OCI-LY1 (cell line): ENCODE data around the gene CACNG5.

Experiments used
- H2AFZ ChIP-seq: fragments of 200-600 bp; sonication (generic), shearing (Covaris generic); 2 replicates; pipeline ENCODE4 v1.6.0; 2014; ENCODE audit warnings: antibody characterized with exemption, mild to moderate bottlenecking, low read length
- H3F3A ChIP-seq: fragments of 200-600 bp; sonication (generic), shearing (Covaris generic); 2 replicates; pipeline ENCODE4 v1.6.0; 2014; ENCODE audit warnings: mild to moderate bottlenecking, antibody characterized with exemption, low read length, moderate library complexity; ENCODE audit not compliant: insufficient read depth
- H3K27ac ChIP-seq: fragments of 200-600 bp; sonication (generic); 2 replicates; pipeline ENCODE4 v1.5.1; 2014; ENCODE audit warnings: low read length, mixed run types, mild to moderate bottlenecking, low read depth; ENCODE audit not compliant: poor library complexity, severe bottlenecking
- H3K27me3 ChIP-seq: fragments of 200-600 bp; sonication (generic); 2 replicates; pipeline ENCODE4 v1.6.0; 2014; ENCODE audit warnings: antibody characterized with exemption, mild to moderate bottlenecking, low read length, moderate library complexity; ENCODE audit not compliant: insufficient read depth
- H3K36me3 ChIP-seq: fragments of 200-600 bp; sonication (generic); 2 replicates; pipeline ENCODE4 v1.6.1; 2014; ENCODE audit warnings: mild to moderate bottlenecking, antibody characterized with exemption, low read length, moderate library complexity, mixed read lengths; ENCODE audit not compliant: insufficient read depth
- H3K4me1 ChIP-seq: fragments of 200-600 bp; sonication (generic); 2 replicates; pipeline ENCODE4 v1.5.1; 2014; ENCODE audit warnings: mild to moderate bottlenecking, low read length, moderate library complexity; ENCODE audit not compliant: insufficient read depth, severe bottlenecking
- H3K4me2 ChIP-seq: fragments of 200-600 bp; sonication (generic), shearing (Covaris generic); 2 replicates; pipeline ENCODE4 v1.6.1; 2014; ENCODE audit warnings: low read length
- H3K4me3 ChIP-seq: fragments of 200-600 bp; sonication (generic); 2 replicates; pipeline ENCODE4 v1.5.1; 2014; ENCODE audit warnings: low read length, low read depth, mild to moderate bottlenecking, mixed read lengths; ENCODE audit not compliant: poor library complexity, severe bottlenecking
- H3K79me2 ChIP-seq: fragments of 200-600 bp; shearing (Covaris generic); 2 replicates; pipeline ENCODE4 v1.6.1; 2016; ENCODE audit warnings: mixed run types, low read length, mixed read lengths; ENCODE audit not compliant: insufficient read depth
- H3K9ac ChIP-seq: fragments of 200-600 bp; sonication (generic), shearing (Covaris generic); 2 replicates; pipeline ENCODE4 v1.6.1; 2014; ENCODE audit warnings: mild to moderate bottlenecking, low read length, mixed read lengths
- H3K9me2 ChIP-seq: fragments of 200-600 bp; sonication (generic), shearing (Covaris generic); 2 replicates; pipeline ENCODE4 v1.6.1; 2014; ENCODE audit warnings: low read depth, mild to moderate bottlenecking, low read length, mixed read lengths
- H3K9me3 ChIP-seq: fragments of 200-600 bp; shearing (Covaris generic); 2 replicates; pipeline ENCODE4 v1.6.1; 2014; ENCODE audit warnings: low read length, mixed read lengths
- H4K20me1 ChIP-seq: fragments of 200-600 bp; sonication (generic), shearing (Covaris generic); 2 replicates; pipeline ENCODE4 v1.6.0; 2016; ENCODE audit warnings: mild to moderate bottlenecking, low read length; ENCODE audit not compliant: insufficient read depth
- EZH2 ChIP-seq: fragments of 200-600 bp; sonication (generic), shearing (Covaris generic); IDR thresholded peaks from 2 replicates; pipeline ENCODE4 v1.8.0; 2017; ENCODE audit warnings: borderline replicate concordance, mixed run types, mild to moderate bottlenecking, antibody characterized with exemption, low read length, moderate library complexity, mixed read lengths
- TF ChIP-seq, protein P1 (sequence below): fragments of 200-600 bp; sonication (generic), shearing (Covaris generic); IDR thresholded peaks from 2 replicates; pipeline ENCODE4 v1.5.1; 2017; ENCODE audit warnings: mild to moderate bottlenecking, antibody characterized with exemption, low read length, moderate library complexity, mixed read lengths

CACNG5 gene

DNA sequence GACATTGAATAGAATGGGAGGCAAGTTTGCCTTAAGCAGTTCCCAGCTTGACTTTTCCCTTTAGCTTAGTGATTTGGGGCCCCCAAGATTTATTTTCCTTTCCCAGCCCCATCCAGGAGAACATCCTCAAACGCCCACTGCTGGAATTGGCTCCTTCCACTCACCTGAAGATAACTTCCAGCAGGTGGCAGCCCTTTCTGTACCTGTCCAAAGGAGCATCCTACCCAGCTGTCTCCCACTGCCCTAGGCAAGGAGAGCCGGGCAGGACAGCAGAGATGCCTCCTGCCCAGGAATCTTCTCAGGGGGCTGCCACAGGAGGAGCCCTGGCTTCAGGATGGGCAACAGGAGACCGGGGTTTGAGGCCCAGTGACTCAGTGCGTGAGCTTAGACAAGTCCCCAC, 6.4 kb downstream of the CACNG5 start:
- Histone ChIP-seq H3K27me3 (no peaks in the 10 kb centered on the region; the same call in 1 of the 2 replicates), H3K79me2 (no peaks in the 10 kb centered on the region), H3K9me3 (peaks cover 3% of the 10 kb centered on the region), H2AFZ (no peak overlapping the region), H3K9ac (no peak overlapping the region), H4K20me1 (no peaks in the 10 kb centered on the region), H3K9me2 (no peaks in the 10 kb centered on the region), H3K36me3 (no peaks in the 10 kb centered on the region), H3K4me3 (no peak overlapping the region), H3K27ac (no peak overlapping the region), H3K4me1 (no peaks in the 10 kb centered on the region), H3F3A (no peaks in the 10 kb centered on the region), H3K4me2 (no peak overlapping the region)
- TF ChIP-seq EZH2 = no peak
- TF ChIP-seq, protein P1, sequence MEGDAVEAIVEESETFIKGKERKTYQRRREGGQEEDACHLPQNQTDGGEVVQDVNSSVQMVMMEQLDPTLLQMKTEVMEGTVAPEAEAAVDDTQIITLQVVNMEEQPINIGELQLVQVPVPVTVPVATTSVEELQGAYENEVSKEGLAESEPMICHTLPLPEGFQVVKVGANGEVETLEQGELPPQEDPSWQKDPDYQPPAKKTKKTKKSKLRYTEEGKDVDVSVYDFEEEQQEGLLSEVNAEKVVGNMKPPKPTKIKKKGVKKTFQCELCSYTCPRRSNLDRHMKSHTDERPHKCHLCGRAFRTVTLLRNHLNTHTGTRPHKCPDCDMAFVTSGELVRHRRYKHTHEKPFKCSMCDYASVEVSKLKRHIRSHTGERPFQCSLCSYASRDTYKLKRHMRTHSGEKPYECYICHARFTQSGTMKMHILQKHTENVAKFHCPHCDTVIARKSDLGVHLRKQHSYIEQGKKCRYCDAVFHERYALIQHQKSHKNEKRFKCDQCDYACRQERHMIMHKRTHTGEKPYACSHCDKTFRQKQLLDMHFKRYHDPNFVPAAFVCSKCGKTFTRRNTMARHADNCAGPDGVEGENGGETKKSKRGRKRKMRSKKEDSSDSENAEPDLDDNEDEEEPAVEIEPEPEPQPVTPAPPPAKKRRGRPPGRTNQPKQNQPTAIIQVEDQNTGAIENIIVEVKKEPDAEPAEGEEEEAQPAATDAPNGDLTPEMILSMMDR = no peak

DNA sequence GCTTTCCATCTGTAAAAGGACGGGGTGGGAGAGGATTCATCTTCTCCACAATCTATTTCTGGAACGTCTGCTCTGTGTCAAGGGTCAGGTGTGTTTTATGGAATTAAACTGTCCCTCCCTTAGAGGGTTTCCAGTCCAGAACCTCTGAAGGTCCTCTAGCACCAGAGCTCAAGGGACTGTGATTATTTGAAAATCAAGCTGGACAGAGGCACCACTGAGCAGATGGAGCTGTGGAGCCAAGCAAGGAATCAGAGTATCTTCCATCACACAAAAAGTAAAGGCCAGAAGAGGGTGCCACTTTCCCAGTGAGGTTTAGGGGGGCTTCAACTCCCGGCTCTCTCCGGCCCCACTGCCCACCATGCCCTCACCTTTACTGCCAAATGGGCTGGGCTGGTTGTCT, 6.8 kb downstream of the CACNG5 start:
- H3K9me3 ChIP-seq = peaks cover 7% of the 10 kb centered on the region
- no peak overlapping the region for H3K4me3 ChIP-seq
- no peaks in the 10 kb centered on the region for H3F3A ChIP-seq
- H3K27me3 ChIP-seq = no peaks in the 10 kb centered on the region; the same call in 1 of the 2 replicates
- TF ChIP-seq, protein P1 = no peak
- TF ChIP-seq EZH2 = no peak
- no peak overlapping the region for H3K27ac ChIP-seq
- no peaks in the 10 kb centered on the region for H4K20me1 ChIP-seq
- H2AFZ ChIP-seq = no peak overlapping the region
- H3K4me2 ChIP-seq = no peak overlapping the region
- no peaks in the 10 kb centered on the region for H3K79me2 ChIP-seq
- H3K36me3 ChIP-seq = peaks cover 3% of the 10 kb centered on the region; the same call in 1 of the 2 replicates
- no peaks in the 10 kb centered on the region for H3K4me1 ChIP-seq
- no peaks in the 10 kb centered on the region for H3K9me2 ChIP-seq
- H3K9ac ChIP-seq = no peak overlapping the region

DNA sequence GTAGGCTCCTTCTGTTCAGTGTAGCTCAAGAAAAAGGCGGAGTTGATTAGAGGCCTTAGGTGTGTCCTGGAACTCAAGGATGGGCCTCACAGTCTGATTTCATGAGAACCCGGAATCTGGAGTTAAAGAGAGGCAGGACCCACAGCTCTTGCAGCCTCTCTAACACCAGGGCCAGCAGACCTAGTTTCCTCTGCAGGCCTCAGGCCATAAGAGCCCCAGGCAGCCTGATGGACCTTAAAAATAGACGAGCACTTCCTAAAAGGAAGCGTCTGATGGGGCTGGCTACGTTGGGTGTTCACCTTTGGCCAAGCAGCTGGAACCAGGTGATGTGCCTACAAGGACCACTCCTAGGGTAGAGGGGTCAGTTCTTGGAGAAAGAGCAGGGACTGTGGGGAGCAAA, 7.6 kb downstream of the CACNG5 start:
- Histone ChIP-seq H3K36me3 (peaks cover 4% of the 10 kb centered on the region; the same call in 1 of the 2 replicates), H2AFZ (no peak overlapping the region)

More for the DNA sequence above, 7.6 kb downstream of the CACNG5 start:
- H4K20me1 ChIP-seq = no peaks in the 10 kb centered on the region
- H3K27me3 ChIP-seq = no peaks in the 10 kb centered on the region; the same call in 1 of the 2 replicates
- no peak overlapping the region for H3K27ac ChIP-seq
- TF ChIP-seq, protein P1 = no peak
- TF ChIP-seq EZH2 = no peak
- no peaks in the 10 kb centered on the region for H3F3A ChIP-seq
- no peaks in the 10 kb centered on the region for H3K79me2 ChIP-seq
- no peak overlapping the region for H3K4me2 ChIP-seq
- H3K9me2 ChIP-seq = no peaks in the 10 kb centered on the region
- H3K9me3 ChIP-seq = peaks cover 11% of the 10 kb centered on the region
- no peak overlapping the region for H3K4me3 ChIP-seq
- H3K4me1 ChIP-seq = no peaks in the 10 kb centered on the region
- no peak overlapping the region for H3K9ac ChIP-seq
